Right lobe of liver (tissue), 6 donors: ENCODE measurements around the gene GPR31. TPM values are rescaled to one million over a fixed set of nuclear protein-coding genes. Genes with fewer than 3 reads are reported as not detected.
A peak's percentile ranks its signal among the peaks of the same experiment; 100 is the strongest.
"Not testable (repeated sequence)": the region's sequence is repeated elsewhere in the genome, so short reads cannot be mapped to it uniquely, and the experiment has no call there.

Experiments used
- ATAC-seq, 4 donors: fragments of 200-7000 bp; cut with Tn5 transposase; one replicate each; pipeline ENCODE4 v1.9.1; 2020; ENCODE audit warnings: mild to moderate bottlenecking in 4 of 4, moderate library complexity in 4 of 4
- DNase-seq, 3 donors: peaks; one replicate each; pipeline ENCODE4 v3.0.0-alpha.2; 2020
- H3K27ac ChIP-seq, 3 donors: fragments of 200-600 bp; one replicate each; pipeline ENCODE4 v1.8.0; 2022
- H3K27me3 ChIP-seq, 2 donors: fragments of 200-600 bp; one replicate each; pipeline ENCODE4 v1.8.0; 2022
- H3K36me3 ChIP-seq, 4 donors: fragments of 200-600 bp; sonication (generic) in 1 of 4; one replicate each; pipeline versions ENCODE4 v1.5.1 to v1.8.0; 2017 to 2022; ENCODE audit warnings: control low read depth in 1 of 4
- H3K4me1 ChIP-seq, 4 donors: fragments of 200-600 bp; sonication (generic) in 1 of 4; one replicate each; pipeline versions ENCODE4 v1.5.1 to v1.8.0; 2017 to 2022; ENCODE audit warnings: control low read depth in 1 of 4
- H3K4me3 ChIP-seq, 3 donors: fragments of 200-600 bp; one replicate each; pipeline ENCODE4 v1.8.0; 2022
- H3K9me3 ChIP-seq, 4 donors: fragments of 200-600 bp; sonication (generic) in 1 of 4; one replicate each; pipeline versions ENCODE4 v1.5.1 to v1.8.0; 2017 to 2022; ENCODE audit warnings: control low read depth in 1 of 4
- CTCF ChIP-seq, 4 donors: fragments of 200-600 bp in 3 of 4; fragments of 450-650 bp in 1 of 4; IDR thresholded peaks; one replicate each; pipeline versions ENCODE4 v1.5.1 to v1.8.0; 2016 to 2022; ENCODE audit warnings: antibody characterized with exemption in 4 of 4, mild to moderate bottlenecking in 2 of 4
- POLR2A ChIP-seq: fragments of 450-650 bp; IDR thresholded peaks from one replicate; pipeline ENCODE4 v1.6.1; 2017; ENCODE audit warnings: antibody characterized with exemption, mild to moderate bottlenecking
- WGBS: methylation state at CpG from one replicate; pipeline ENCODE4 v1.1.6; 2018; ENCODE audit warnings: low coverage, low lambda C conversion rate; ENCODE audit not compliant: insufficient coverage; ENCODE audit errors: missing lambda C conversion rate; 5-methylcytosine and 5-hydroxymethylcytosine counted together
- intact Hi-C, 2 donors: fragments of 100-400 bp; cut with DNase I; formaldehyde crosslinking; loops; one replicate each; pipeline versions ENCODE4 v1.11.2 to v1.14.1; 2022
- long read RNA-seq: library from polyadenylated mRNA; unstranded; transcript quantifications from one replicate; pipeline ENCODE4 v2.0.0, GENCODE V29; 2019
- total RNA-seq, 6 experiments: library from RNA; depleted of rRNA in 2 of 6; stranded (reverse); fragments of >200 nt in 2 of 6; fragmentation: NEBNext Ultra II Directional in 3 of 6; extraction: Animal tissue kit (Norgen Biotek cat#: 25700) in 3 of 6; gene quantifications; one replicate each; pipeline versions ENCODE4 v1.1.0 to v1.2.4, GENCODE V29; 2016 to 2023
- donor health status: DM: no; HTN: yes; CAD: no.
- donor health status: DM: no; HTN: no; CAD: no.
- donor health status: DM: no; HTN: no; CAD: no.
- donor health status: DM: no; HTN: yes; CAD: no.
- donor health status: DM: no; HTN: yes; CAD: no.

GPR31 gene, protein sequence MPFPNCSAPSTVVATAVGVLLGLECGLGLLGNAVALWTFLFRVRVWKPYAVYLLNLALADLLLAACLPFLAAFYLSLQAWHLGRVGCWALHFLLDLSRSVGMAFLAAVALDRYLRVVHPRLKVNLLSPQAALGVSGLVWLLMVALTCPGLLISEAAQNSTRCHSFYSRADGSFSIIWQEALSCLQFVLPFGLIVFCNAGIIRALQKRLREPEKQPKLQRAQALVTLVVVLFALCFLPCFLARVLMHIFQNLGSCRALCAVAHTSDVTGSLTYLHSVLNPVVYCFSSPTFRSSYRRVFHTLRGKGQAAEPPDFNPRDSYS
- total RNA-seq, result not detected
- long read RNA-seq, result 0 reads

- no peak for ATAC-seq
- no peak for DNase-seq
- Histone ChIP-seq H3K27me3 (no peaks in the 10 kb centered on the region), H3K36me3 (no peaks in the 10 kb centered on the region), H3K27ac (no peak within 1 kb of the TSS), H3K4me3 (no peak within 1 kb of the TSS), H3K9me3 (no peaks in the 10 kb centered on the region), H3K4me1 (no peaks in the 10 kb centered on the region)
- 0% methylated on average over 1 of the region's 4 CpGs for WGBS
- TF ChIP-seq CTCF (IDR thresholded peaks at IDR 0.05) (no peak), POLR2A (no peak)
- intact Hi-C loops, result no loop called here
Observed at GRCh38 chr6:167157863-167158262, at the start of gene GPR31. Gene GPR31 (minus strand): TSS chr6:167157980. CDS start chr6:167157831, 149 bp downstream.

DNA sequence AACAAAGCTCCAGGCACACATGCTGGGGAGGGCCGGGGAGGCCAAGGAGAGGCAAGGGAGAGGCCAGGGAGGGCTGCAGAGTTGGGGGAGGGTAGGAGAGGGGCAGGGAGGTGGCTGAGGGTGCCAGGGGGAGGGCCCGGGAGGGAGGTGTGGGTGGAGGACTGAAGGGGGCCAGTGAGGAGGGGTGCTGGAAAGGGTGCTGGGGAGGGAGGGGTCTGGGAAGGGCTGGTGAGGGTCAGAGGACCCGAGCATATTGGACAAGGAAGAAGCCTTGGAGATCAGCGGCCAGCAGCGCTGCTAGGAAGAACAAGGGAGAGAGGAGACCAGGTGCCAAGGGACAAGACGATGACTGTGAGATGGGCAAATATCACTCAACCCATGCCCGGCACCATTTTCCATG lies 49.7 kb upstream of the GPR31 start:
- ATAC-seq (no peak), DNase-seq (no peak)
- Histone ChIP-seq H3K9me3 (no peaks in the 10 kb centered on the region), H3K4me1 (no peaks in the 10 kb centered on the region), H3K4me3 (no peak overlapping the region), H3K27me3 (no peaks in the 10 kb centered on the region), H3K36me3 (no peaks in the 10 kb centered on the region), H3K27ac (no peak overlapping the region)
- intact Hi-C loops, result no loop called here
- WGBS, result 90% methylated on average over 7 of the region's 7 CpGs
- TF ChIP-seq POLR2A (no peak), CTCF (IDR thresholded peaks at IDR 0.05) (no peak)

- ATAC-seq, H3K27ac ChIP-seq, H3K4me1 ChIP-seq, H3K36me3 ChIP-seq, H3K27me3 ChIP-seq, H3K9me3 ChIP-seq, H3K4me3 ChIP-seq, intact Hi-C loops, DNase-seq: not testable (repeated sequence)
- no CpG with 5 or more reads among the region's 11 CpGs for WGBS
Observed at GRCh38 chr6:167205316-167205715, 47.5 kb upstream of the GPR31 start.

DNA sequence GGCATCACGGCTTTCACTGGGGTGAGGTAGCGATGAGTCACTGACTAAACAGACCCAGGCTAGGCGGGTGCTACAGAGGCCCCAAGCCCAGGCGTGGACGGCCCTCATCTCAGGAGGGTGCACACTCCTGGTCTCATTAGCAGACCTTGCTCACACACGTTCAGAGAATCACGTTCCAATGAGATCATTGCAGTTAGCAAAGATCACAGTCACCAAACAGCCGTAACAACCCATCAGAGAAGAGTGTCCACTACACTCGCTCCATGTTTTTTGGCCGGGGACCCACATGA lies 46.2 kb upstream of the GPR31 start:
- intact Hi-C loops, H3K27ac ChIP-seq, H3K4me3 ChIP-seq, H3K4me1 ChIP-seq, H3K36me3 ChIP-seq, H3K27me3 ChIP-seq, H3K9me3 ChIP-seq: not testable (repeated sequence)
- WGBS, result no CpG with 5 or more reads among the region's 10 CpGs
- DNase-seq, result peak in 1 of 3 donors; percentile 45
- ATAC-seq, result peak; percentile 62 to 98 (median 84)

- H3K4me3 ChIP-seq, H3K9me3 ChIP-seq, H3K36me3 ChIP-seq, H3K27ac ChIP-seq, DNase-seq, intact Hi-C loops, H3K27me3 ChIP-seq, H3K4me1 ChIP-seq: not testable (repeated sequence)
- 82% methylated on average over 2 of the region's 29 CpGs for WGBS
- peak in 3 of 4 donors; percentile 14 to 35 (median 19) for ATAC-seq
Observed at GRCh38 chr6:167203261-167204058, 45.7 kb upstream of the GPR31 start.

DNA sequence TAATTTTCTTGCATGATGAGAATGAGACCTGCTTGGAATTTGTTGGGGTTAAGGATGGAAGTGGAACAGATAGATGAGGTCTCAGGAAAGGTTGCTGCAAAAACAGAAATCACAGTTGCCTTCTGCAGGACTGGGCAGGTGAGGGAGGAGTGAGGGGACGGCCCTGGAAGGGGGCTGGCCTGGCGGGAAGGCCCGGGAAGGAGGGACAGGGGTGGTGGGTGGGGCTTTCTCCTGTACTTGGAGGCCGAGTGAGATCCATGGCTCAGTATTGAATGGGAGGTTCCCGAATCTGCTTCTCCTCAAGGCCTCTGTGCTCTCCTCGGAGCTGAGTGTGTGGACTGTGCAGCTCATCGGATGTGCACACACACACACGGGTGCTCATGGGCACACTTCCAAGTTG lies 44.8 kb upstream of the GPR31 start:
- not testable (repeated sequence) for H3K27me3 ChIP-seq

More for the DNA sequence above, 44.8 kb upstream of the GPR31 start:
- 63% methylated on average over 1 of the region's 8 CpGs for WGBS
- H3K9me3 ChIP-seq, H3K36me3 ChIP-seq, intact Hi-C loops, H3K4me3 ChIP-seq, H3K27ac ChIP-seq, ATAC-seq, H3K4me1 ChIP-seq, DNase-seq: not testable (repeated sequence)
